H9 (cell line): ENCODE results near the gene KRTAP27-1. TPM values are rescaled to one million over a fixed set of nuclear protein-coding genes. Genes with fewer than 3 reads are reported as not detected.

Experiments
- DNase-seq: peaks from one replicate; pipeline ENCODE4 v3.0.0-alpha.2; 2017
- H2AFZ ChIP-seq: one replicate; pipeline ENCODE4 v1.6.1; 2013; ENCODE audit warnings: mild to moderate bottlenecking, low read length, control low read depth, moderate library complexity
- H2AK5ac ChIP-seq: 2 replicates; pipeline ENCODE4 v1.6.1; 2013; ENCODE audit warnings: low read length, control low read depth, mixed read lengths; ENCODE audit not compliant: insufficient read length
- H2BK120ac ChIP-seq: one replicate; pipeline ENCODE4 v1.6.1; 2013; ENCODE audit warnings: low read depth, mild to moderate bottlenecking, low read length, control low read depth, inconsistent platforms; ENCODE audit not compliant: poor library complexity, severe bottlenecking
- H2BK12ac ChIP-seq: 2 replicates; pipeline ENCODE4 v1.6.1; 2013; ENCODE audit warnings: low read length, control low read depth, mixed read lengths, low read depth; ENCODE audit not compliant: insufficient read length
- H2BK15ac ChIP-seq: 2 replicates; pipeline ENCODE4 v1.6.1; 2013; ENCODE audit warnings: low read depth, low read length, control low read depth
- H2BK20ac ChIP-seq: one replicate; pipeline ENCODE4 v1.6.1; 2013; ENCODE audit warnings: low read depth, mild to moderate bottlenecking, low read length, control low read depth, inconsistent platforms; ENCODE audit not compliant: poor library complexity, severe bottlenecking
- H2BK5ac ChIP-seq: 2 replicates; pipeline ENCODE4 v1.6.1; 2013; ENCODE audit warnings: low read length, control low read depth, mixed read lengths; ENCODE audit not compliant: insufficient read length
- H3K14ac ChIP-seq: 2 replicates; pipeline ENCODE4 v1.6.1; 2013; ENCODE audit warnings: low read length, control low read depth; ENCODE audit not compliant: insufficient read depth
- H3K18ac ChIP-seq: 2 replicates; pipeline ENCODE4 v1.6.1; 2013; ENCODE audit warnings: low read depth, mild to moderate bottlenecking, mixed read lengths, low read length, control low read depth; ENCODE audit not compliant: insufficient read length
- H3K23ac ChIP-seq: 2 replicates; pipeline ENCODE4 v1.6.1; 2013; ENCODE audit warnings: low read length, control low read depth, mixed read lengths, low read depth; ENCODE audit not compliant: insufficient read length
- H3K23me2 ChIP-seq: 2 replicates; pipeline ENCODE4 v1.6.1; 2013; ENCODE audit warnings: low read depth, mild to moderate bottlenecking, mixed read lengths, low read length, control low read depth; ENCODE audit not compliant: insufficient read length, poor library complexity, severe bottlenecking
- H3K27ac ChIP-seq: 2 replicates; pipeline ENCODE4 v1.5.1; 2013; ENCODE audit warnings: low read length, control low read depth, mixed read lengths, low read depth; ENCODE audit not compliant: insufficient read length
- H3K27me3 ChIP-seq: 2 replicates; pipeline ENCODE4 v1.6.1; 2013; ENCODE audit warnings: low read length, control low read depth, inconsistent platforms; ENCODE audit not compliant: insufficient read depth
- H3K4ac ChIP-seq: 2 replicates; pipeline ENCODE4 v1.6.1; 2013; ENCODE audit warnings: low read depth, mild to moderate bottlenecking, control low read depth, inconsistent platforms, low read length, moderate library complexity
- H3K4me1 ChIP-seq: 2 replicates; pipeline ENCODE4 v1.6.1; 2013; ENCODE audit warnings: low read length, control low read depth, inconsistent platforms; ENCODE audit not compliant: insufficient read depth
- H3K4me2 ChIP-seq: 2 replicates; pipeline ENCODE4 v1.6.1; 2013; ENCODE audit warnings: low read length, control low read depth, mixed read lengths; ENCODE audit not compliant: insufficient read length, insufficient read depth
- H3K56ac ChIP-seq: 2 replicates; pipeline ENCODE4 v1.6.1; 2013; ENCODE audit warnings: low read depth, mild to moderate bottlenecking, mixed read lengths, low read length, control low read depth; ENCODE audit not compliant: insufficient read length
- H3K79me1 ChIP-seq: 2 replicates; pipeline ENCODE4 v1.6.1; 2013; ENCODE audit warnings: low read depth, mild to moderate bottlenecking, moderate library complexity, low read length, control low read depth, inconsistent platforms; ENCODE audit not compliant: insufficient read depth, poor library complexity, severe bottlenecking
- H3K79me2 ChIP-seq: 2 replicates; pipeline ENCODE4 v1.6.1; 2013; ENCODE audit warnings: low read length, control low read depth, inconsistent platforms; ENCODE audit not compliant: insufficient read depth
- H3K9ac ChIP-seq: 2 replicates; pipeline ENCODE4 v1.6.1; 2013; ENCODE audit warnings: low read length, control low read depth, mixed read lengths; ENCODE audit not compliant: insufficient read length; ENCODE audit errors: extremely low read depth
- H3K9me3 ChIP-seq: one replicate; pipeline ENCODE4 v1.6.1; 2013; ENCODE audit warnings: low read depth, low read length, inconsistent platforms; ENCODE audit not compliant: control insufficient read depth
- H3T11ph ChIP-seq: one replicate; pipeline ENCODE4 v1.6.1; 2013; ENCODE audit warnings: mild to moderate bottlenecking, low read length, control low read depth, inconsistent platforms
- H4K20me1 ChIP-seq: one replicate; pipeline ENCODE4 v1.6.1; 2013; ENCODE audit not compliant: control insufficient read depth, insufficient read length, insufficient read depth
- H4K5ac ChIP-seq: 2 replicates; pipeline ENCODE4 v1.6.1; 2013; ENCODE audit warnings: low read depth, mild to moderate bottlenecking, mixed read lengths, low read length, control low read depth; ENCODE audit not compliant: insufficient read length
- H4K8ac ChIP-seq: replicated peaks from 2 replicates; pipeline ENCODE4 v1.6.1; 2013; ENCODE audit warnings: low read length, control low read depth, mixed read lengths, low read depth; ENCODE audit not compliant: insufficient read length
- H4K91ac ChIP-seq: 2 replicates; pipeline ENCODE4 v1.6.1; 2013; ENCODE audit warnings: low read depth, mild to moderate bottlenecking, moderate library complexity, mixed read lengths, low read length, control low read depth; ENCODE audit not compliant: insufficient read length
- H3K27ac Mint-ChIP-seq, 3 experiments: 2 replicates in 2 of 3; 3 replicates in 1 of 3; pipeline ENCODE4 v1.8.0; 2020 to 2021; ENCODE audit warnings: mixed read lengths in 3 of 3, mild to moderate bottlenecking in 1 of 3, moderate library complexity in 1 of 3
- H3K27me3 Mint-ChIP-seq: 2 replicates; pipeline ENCODE4 v1.8.0; 2021; ENCODE audit warnings: low read depth, mild to moderate bottlenecking, moderate library complexity, mixed read lengths
- H3K36me3 Mint-ChIP-seq, 3 experiments: 2 replicates in 2 of 3; 3 replicates in 1 of 3; pipeline ENCODE4 v1.8.0; 2020 to 2021; ENCODE audit warnings: low read depth in 3 of 3, mixed read lengths in 3 of 3; ENCODE audit not compliant: insufficient read depth in 1 of 3
- H3K4me1 Mint-ChIP-seq, 2 experiments: 2 replicates each; pipeline ENCODE4 v1.8.0; 2020; ENCODE audit warnings: mixed read lengths in 2 of 2
- H3K4me3 Mint-ChIP-seq, 2 experiments: 2 replicates in 1 of 2; 3 replicates in 1 of 2; pipeline ENCODE4 v1.8.0; 2020 to 2021; ENCODE audit warnings: mild to moderate bottlenecking in 2 of 2, mixed read lengths in 2 of 2, moderate library complexity in 1 of 2
- H3K9me3 Mint-ChIP-seq, 2 experiments: 2 replicates in 1 of 2; 3 replicates in 1 of 2; pipeline ENCODE4 v1.8.0; 2020; ENCODE audit warnings: mild to moderate bottlenecking in 2 of 2, mixed read lengths in 2 of 2, moderate library complexity in 1 of 2
- CTCF ChIP-seq: fragments of 200-600 bp; sonication (generic); conservative IDR thresholded peaks from 3 replicates; pipeline ENCODE4 v1.8.0; 2021; ENCODE audit warnings: antibody characterized with exemption, mild to moderate bottlenecking
- WGBS: extraction: QIAGEN DNeasy Blood & Tissue Kit; methylation state at CpG from one replicate; pipeline ENCODE4 v1.1.7; 2013; ENCODE audit warnings: missing lambda C conversion rate, low lambda C conversion rate, mixed read lengths; ENCODE audit not compliant: insufficient read length; ENCODE audit errors: extremely low coverage; 5-methylcytosine and 5-hydroxymethylcytosine counted together
- total RNA-seq: library from RNA; stranded (reverse); gene quantifications from 2 replicates; pipeline ENCODE4 v1.2.1, GENCODE V29; 2021

Gene KRTAP27-1
- total RNA-seq, 1 experiment from 2014 or later: not detected

DNA sequence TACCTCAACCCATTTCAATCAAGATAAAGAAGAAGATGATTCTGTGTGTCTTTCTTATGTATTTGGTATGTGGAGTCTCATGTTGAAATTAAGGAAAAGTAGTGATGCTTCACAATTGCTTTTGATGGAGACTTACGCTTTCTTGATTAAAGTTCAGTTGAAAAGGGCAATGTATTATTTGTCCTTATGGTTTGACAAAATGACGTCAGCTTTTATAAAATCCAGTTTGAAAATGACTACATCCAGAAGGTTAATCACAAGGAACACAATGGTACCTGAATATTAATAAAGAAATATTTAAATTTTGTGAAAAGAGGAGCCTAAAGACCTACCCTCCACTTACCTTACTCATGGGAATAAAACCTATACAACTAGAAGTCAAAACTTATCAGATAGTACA lies 21.8 kb downstream of the KRTAP27-1 start:
- Histone ChIP-seq H3K14ac (no peak overlapping the region), H3K23ac (no peak overlapping the region), H3T11ph (no peak overlapping the region), H2BK15ac (no peak overlapping the region), H3K79me2 (no peaks in the 10 kb centered on the region), H4K91ac (no peak overlapping the region), H2BK120ac (no peak overlapping the region), H2BK20ac (no peak overlapping the region), H3K18ac (no peak overlapping the region), H2AK5ac (no peak overlapping the region), H3K23me2 (no peaks in the 10 kb centered on the region), H2AFZ (no peak overlapping the region), H4K8ac (no peak overlapping the region), H3K4me2 (no peak overlapping the region), H4K20me1 (no peaks in the 10 kb centered on the region), H3K79me1 (no peaks in the 10 kb centered on the region), H3K4me1 (no peaks in the 10 kb centered on the region), H3K4ac (no peak overlapping the region), H2BK12ac (no peak overlapping the region), H4K5ac (no peak overlapping the region), H3K27me3 (no peaks in the 10 kb centered on the region), H2BK5ac (no peak overlapping the region), H3K9ac (no peak overlapping the region), H3K9me3 (no peaks in the 10 kb centered on the region), H3K56ac (no peak overlapping the region), H3K27ac (no peak overlapping the region)
- Mint-ChIP-seq H3K4me3 (no peak overlapping the region), H3K27ac (no peak overlapping the region), H3K27me3 (peaks cover 3% of the 10 kb centered on the region; the same call in 1 of the 2 replicates), H3K9me3 (no peaks in the 10 kb centered on the region), H3K4me1 (no peaks in the 10 kb centered on the region), H3K36me3 (no peaks in the 10 kb centered on the region)
- no CpG with 5 or more reads among the region's 2 CpGs for WGBS
- TF ChIP-seq CTCF: no peak
- DNase-seq: no peak
